Spinal cord (tissue), 10 donors: Measurements from ENCODE around the gene ACTR3C. TPM values are rescaled to one million over a fixed set of nuclear protein-coding genes. Genes with fewer than 3 reads are reported as not detected.

Experiments used
- DNase-seq, 6 donors: peaks; one replicate each; pipeline versions ENCODE4 v3.0.0 to v3.0.0-alpha.2; 2013 to 2015; ENCODE audit warnings: low spot score in 6 of 6, low read depth in 4 of 6
- H3K27ac ChIP-seq: one replicate; pipeline ENCODE4 v1.5.1; 2013; ENCODE audit warnings: low read depth, low read length, control low read depth
- H3K27me3 ChIP-seq: one replicate; pipeline ENCODE4 v1.6.1; 2013; ENCODE audit warnings: low read length; ENCODE audit not compliant: control insufficient read depth, insufficient read depth
- H3K36me3 ChIP-seq: one replicate; pipeline ENCODE4 v1.6.1; 2013; ENCODE audit warnings: low read length; ENCODE audit not compliant: control insufficient read depth, insufficient read depth
- H3K4me1 ChIP-seq: one replicate; pipeline ENCODE4 v1.6.1; 2013; ENCODE audit warnings: low read length; ENCODE audit not compliant: control insufficient read depth, insufficient read depth
- H3K4me3 ChIP-seq: one replicate; pipeline ENCODE4 v1.5.1; 2013; ENCODE audit warnings: low read depth, low read length, control low read depth
- H3K9me3 ChIP-seq: one replicate; pipeline ENCODE4 v1.6.1; 2013; ENCODE audit warnings: low read length; ENCODE audit not compliant: control insufficient read depth, insufficient read depth
- WGBS: methylation state at CpG from one replicate; pipeline ENCODE4 v1.1.5; 2013; ENCODE audit warnings: missing lambda C conversion rate; ENCODE audit not compliant: insufficient coverage; 5-methylcytosine and 5-hydroxymethylcytosine counted together
- polyA plus RNA-seq, 2 donors: library from polyadenylated mRNA; unstranded; fragments of 120-200 nt; gene quantifications; one replicate each; pipeline ENCODE4 v1.2.1, GENCODE V29; 2013; ENCODE audit not compliant: insufficient read length in 2 of 2
- total RNA-seq, 2 donors: library from RNA; depleted of rRNA in 1 of 2; stranded (reverse); fragments of 120-200 nt in 1 of 2; fragments of >200 nt in 1 of 2; gene quantifications; one replicate each; pipeline versions ENCODE4 v1.2.3 to v1.2.4, GENCODE V29; 2013 to 2014
- donor health status: healthy.

ACTR3C gene
- total and polyA plus RNA-seq, 4 donors: 1.1 to 5.8 (median 4.3) TPM

- peak within 1 kb of the TSS; percentile 90 for H3K4me3 ChIP-seq
- peaks cover 46% of the 10 kb centered on the region for H3K4me1 ChIP-seq
- H3K9me3 ChIP-seq: no peaks in the 10 kb centered on the region
- peak in 5 of 6 donors; percentile 75 to 96 (median 88) for DNase-seq
- peak within 1 kb of the TSS; percentile 94 for H3K27ac ChIP-seq
- no peaks in the 10 kb centered on the region for H3K27me3 ChIP-seq
- peaks cover 35% of the 10 kb centered on the region for H3K36me3 ChIP-seq
- under 1% methylated on average over 85 of the region's 85 CpGs for WGBS
These were observed 44.9 kb upstream of the ACTR3C start, which contains the start of gene REPIN1 for GRCh38 chr7:150368096-150368883. Gene REPIN1, plus strand, starts transcription at chr7:150368822. Its CDS starts 890 bp downstream, at chr7:150369712.

DNA sequence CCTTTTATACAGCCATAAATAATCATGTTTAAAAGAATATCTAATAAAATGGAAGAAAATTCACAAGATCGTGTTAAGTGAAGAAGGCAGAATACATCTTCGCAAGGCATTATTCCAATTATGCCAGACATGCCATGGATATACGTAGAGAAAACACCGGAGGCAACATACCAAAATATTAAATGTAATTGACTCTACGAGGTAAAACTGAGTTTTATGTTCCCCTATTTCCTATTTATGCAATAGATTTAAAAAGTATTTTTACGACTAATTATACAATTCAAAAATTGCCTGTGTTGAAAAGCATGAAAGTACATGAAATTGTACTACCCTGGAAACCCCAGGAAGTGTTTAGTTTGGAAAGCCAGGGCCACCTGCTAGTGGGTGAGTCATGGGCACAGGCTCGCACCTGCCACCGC is 44.3 kb upstream of the ACTR3C start:
- H3K27me3 ChIP-seq: no peaks in the 10 kb centered on the region
- DNase-seq: no peak
- no peaks in the 10 kb centered on the region for H3K9me3 ChIP-seq
- peaks cover 29% of the 10 kb centered on the region for H3K36me3 ChIP-seq
- H3K27ac ChIP-seq: peak overlapping the region; percentile 89
- peaks cover 40% of the 10 kb centered on the region for H3K4me1 ChIP-seq
- 8% methylated on average over 2 of the region's 8 CpGs for WGBS
- H3K4me3 ChIP-seq: peak overlapping the region; percentile 90

DNA sequence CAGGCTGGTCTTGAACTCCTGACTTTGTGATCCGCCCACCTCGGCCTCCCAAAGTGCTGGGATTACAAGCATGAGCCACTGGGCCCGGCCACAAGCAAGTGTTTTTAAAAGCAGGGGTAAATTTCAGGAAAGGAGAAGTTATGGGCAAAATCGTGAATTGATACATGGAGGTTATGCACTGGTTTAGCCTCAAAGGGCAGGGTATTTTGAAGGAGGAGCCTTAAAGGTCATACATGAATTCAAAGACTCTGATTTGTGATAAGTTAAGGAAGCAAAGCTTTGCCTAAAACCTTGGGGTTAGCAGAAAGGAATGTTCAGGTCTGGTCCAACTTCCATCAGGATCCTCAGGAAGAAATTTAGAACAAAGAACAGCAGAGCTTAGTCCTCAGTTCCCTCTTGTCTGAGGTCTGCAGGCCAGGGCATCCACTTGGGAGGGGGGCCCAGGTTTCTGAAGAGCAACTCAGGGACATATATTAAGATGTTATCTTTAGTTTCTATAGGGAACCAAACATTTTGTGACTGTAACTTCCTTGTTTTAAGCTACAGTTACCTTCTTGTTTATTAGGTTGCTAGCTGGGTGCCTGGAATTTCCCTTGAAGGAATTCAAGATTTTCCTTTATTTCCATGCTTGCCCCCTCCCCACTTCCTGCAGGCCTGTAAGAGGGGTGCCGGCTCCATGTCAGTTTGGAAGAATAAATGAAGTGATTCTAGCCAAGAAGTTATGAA is 42.5 kb upstream of the ACTR3C start:
- no peak overlapping the region for H3K4me3 ChIP-seq
- H3K27ac ChIP-seq: peak overlapping the region; percentile 3
- 84% methylated on average over 4 of the region's 5 CpGs for WGBS
- no peaks in the 10 kb centered on the region for H3K27me3 ChIP-seq
- H3K9me3 ChIP-seq: no peaks in the 10 kb centered on the region
- H3K36me3 ChIP-seq: peaks cover 11% of the 10 kb centered on the region
- peaks cover 38% of the 10 kb centered on the region for H3K4me1 ChIP-seq
- no peak for DNase-seq

DNA sequence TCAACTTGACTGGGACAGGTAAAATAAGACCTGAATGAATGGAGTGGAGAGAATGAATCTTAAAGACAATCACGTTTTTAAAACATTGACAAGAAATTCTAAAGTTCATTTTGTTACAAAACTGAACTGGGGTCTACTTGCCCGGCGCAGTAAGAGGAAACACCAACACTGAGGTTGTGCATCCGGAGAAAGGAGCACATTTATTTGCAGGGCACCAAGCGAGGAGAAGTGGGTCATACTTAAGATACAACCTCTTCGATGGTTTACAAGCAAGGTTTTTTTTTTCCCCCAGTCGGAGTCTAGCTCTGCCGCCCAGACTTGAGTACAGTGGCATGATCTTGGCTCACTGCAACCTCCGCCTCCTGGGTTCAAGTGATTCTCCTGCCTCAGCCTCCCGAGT is 41.8 kb upstream of the ACTR3C start:
- Histone ChIP-seq H3K36me3 (peaks cover 8% of the 10 kb centered on the region), H3K4me3 (no peak overlapping the region), H3K4me1 (peaks cover 31% of the 10 kb centered on the region), H3K27ac (no peak overlapping the region), H3K27me3 (no peaks in the 10 kb centered on the region), H3K9me3 (no peaks in the 10 kb centered on the region)
- DNase-seq: no peak
- 89% methylated on average over 6 of the region's 10 CpGs for WGBS

- Histone ChIP-seq H3K9me3 (no peaks in the 10 kb centered on the region), H3K4me3 (no peak overlapping the region), H3K4me1 (peaks cover 19% of the 10 kb centered on the region), H3K27me3 (no peaks in the 10 kb centered on the region), H3K36me3 (no peaks in the 10 kb centered on the region), H3K27ac (no peak overlapping the region)
- DNase-seq: no peak
- 84% methylated on average over 4 of the region's 5 CpGs for WGBS
These were observed 40.5 kb upstream of the ACTR3C start for GRCh38 chr7:150363872-150364271.

- no peak for DNase-seq
- Histone ChIP-seq H3K36me3 (no peaks in the 10 kb centered on the region), H3K9me3 (no peaks in the 10 kb centered on the region), H3K27me3 (no peaks in the 10 kb centered on the region), H3K27ac (no peak overlapping the region), H3K4me3 (no peak overlapping the region), H3K4me1 (peaks cover 19% of the 10 kb centered on the region)
- WGBS: 57% methylated on average over 1 of the region's 4 CpGs
These were observed 40.0 kb upstream of the ACTR3C start for GRCh38 chr7:150363370-150363769.

DNA sequence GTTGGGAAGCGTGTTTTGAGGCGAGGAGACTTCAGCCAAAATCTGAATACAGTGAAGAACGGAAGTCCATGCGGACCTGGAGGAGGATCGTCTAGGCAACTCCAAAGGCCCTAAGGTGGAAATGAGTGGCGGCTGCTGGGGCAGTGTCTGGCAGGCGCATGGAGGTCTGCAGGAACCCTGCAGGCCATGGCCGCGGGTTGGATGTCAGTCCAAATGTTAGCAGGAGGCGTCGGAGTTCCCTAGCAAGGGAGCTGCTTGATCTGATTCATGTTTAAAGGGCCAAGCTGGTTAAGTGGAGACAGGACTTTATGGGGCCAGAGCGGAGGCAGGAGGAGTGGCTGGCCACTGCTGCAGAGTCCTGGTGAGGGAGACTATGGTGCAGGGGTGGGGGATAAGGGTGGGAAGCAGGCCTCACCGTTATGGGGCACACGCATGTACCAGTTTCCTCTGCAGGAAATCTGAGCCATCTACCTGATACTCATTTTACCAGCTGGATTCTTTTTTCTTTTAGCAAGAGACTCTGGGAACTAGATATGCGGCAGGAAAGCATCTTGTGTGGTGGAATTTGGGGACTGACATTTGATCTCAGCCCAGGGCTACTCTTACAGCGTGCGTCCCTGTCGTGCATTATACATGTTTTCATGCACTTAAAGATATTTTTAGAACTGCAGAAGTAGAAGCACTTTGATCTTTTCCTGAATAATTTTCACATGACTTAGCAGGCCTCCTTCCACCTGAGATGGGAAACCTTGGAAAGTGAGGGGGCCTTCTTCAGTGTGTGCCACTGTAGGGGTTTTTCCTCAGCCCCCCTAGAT is 38.7 kb upstream of the ACTR3C start:
- Histone ChIP-seq H3K36me3 (no peaks in the 10 kb centered on the region), H3K4me3 (no peak overlapping the region), H3K4me1 (peaks cover 13% of the 10 kb centered on the region), H3K27ac (no peak overlapping the region), H3K27me3 (no peaks in the 10 kb centered on the region), H3K9me3 (no peaks in the 10 kb centered on the region)
- DNase-seq: no peak
- WGBS: 58% methylated on average over 12 of the region's 18 CpGs

DNA sequence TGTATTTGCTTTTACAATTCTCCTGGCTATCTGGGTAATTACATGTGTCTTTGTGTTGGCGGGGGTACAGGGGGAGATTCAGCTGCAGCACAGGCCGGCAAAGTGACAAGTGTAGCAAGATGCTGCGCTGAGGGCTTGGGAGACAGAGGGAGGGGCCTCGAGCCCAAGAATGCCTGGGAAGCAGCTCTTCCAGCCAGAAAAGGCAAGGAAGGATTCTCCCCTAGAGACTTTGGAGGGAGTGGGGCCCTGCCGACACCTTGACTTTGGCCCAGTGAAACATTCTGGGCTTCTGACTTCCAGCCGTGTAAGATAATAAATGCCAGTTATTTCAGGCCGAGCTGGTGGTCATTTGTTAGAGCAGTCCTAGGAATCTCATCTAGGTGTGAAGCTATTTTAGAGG is 38.1 kb upstream of the ACTR3C start:
- Histone ChIP-seq H3K4me3 (no peak overlapping the region), H3K27ac (no peak overlapping the region), H3K4me1 (peaks cover 13% of the 10 kb centered on the region), H3K27me3 (no peaks in the 10 kb centered on the region), H3K9me3 (no peaks in the 10 kb centered on the region), H3K36me3 (no peaks in the 10 kb centered on the region)
- WGBS: 37% methylated on average over 7 of the region's 7 CpGs
- no peak for DNase-seq

GRCh38 chr7:150360363-150361058 is 37.2 kb upstream of the ACTR3C start:
- no peak for DNase-seq
- Histone ChIP-seq H3K4me3 (no peak overlapping the region), H3K4me1 (peaks cover 13% of the 10 kb centered on the region), H3K36me3 (no peaks in the 10 kb centered on the region), H3K27me3 (no peaks in the 10 kb centered on the region), H3K27ac (no peak overlapping the region), H3K9me3 (no peaks in the 10 kb centered on the region)
- 78% methylated on average over 2 of the region's 5 CpGs for WGBS
